ENCODE measurements around the gene INA. TPM values are rescaled to one million over a fixed set of nuclear protein-coding genes. Genes with fewer than 3 reads are reported as not detected.

Gene INA
- total and polyA plus RNA-seq, 2 donors from 2014 or later, result 0.16 TPM; not detected in 1

DNA sequence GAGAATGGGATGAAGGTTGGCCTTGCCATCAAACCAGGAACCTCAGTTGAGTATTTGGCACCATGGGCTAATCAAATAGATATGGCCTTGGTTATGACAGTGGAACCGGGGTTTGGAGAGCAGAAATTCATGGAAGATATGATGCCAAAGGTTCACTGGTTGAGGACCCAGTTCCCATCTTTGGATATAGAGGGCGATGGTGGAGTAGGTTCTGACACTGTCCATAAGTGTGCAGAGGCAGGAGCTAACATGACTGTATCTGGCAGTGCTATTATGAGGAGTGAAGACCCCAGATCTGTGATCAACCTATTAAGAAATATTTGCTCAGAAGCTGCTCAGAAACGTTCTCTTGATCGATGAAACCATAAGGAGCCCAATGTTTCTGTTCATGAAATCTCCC lies 30.6 kb upstream of the INA start:
- TF ChIP-seq, protein P1, sequence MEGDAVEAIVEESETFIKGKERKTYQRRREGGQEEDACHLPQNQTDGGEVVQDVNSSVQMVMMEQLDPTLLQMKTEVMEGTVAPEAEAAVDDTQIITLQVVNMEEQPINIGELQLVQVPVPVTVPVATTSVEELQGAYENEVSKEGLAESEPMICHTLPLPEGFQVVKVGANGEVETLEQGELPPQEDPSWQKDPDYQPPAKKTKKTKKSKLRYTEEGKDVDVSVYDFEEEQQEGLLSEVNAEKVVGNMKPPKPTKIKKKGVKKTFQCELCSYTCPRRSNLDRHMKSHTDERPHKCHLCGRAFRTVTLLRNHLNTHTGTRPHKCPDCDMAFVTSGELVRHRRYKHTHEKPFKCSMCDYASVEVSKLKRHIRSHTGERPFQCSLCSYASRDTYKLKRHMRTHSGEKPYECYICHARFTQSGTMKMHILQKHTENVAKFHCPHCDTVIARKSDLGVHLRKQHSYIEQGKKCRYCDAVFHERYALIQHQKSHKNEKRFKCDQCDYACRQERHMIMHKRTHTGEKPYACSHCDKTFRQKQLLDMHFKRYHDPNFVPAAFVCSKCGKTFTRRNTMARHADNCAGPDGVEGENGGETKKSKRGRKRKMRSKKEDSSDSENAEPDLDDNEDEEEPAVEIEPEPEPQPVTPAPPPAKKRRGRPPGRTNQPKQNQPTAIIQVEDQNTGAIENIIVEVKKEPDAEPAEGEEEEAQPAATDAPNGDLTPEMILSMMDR (IDR thresholded peaks at IDR 0.05; ENCODE audit: borderline replicate concordance, extremely low read depth, insufficient read depth), result no peak
- Histone ChIP-seq H3K27me3 (ENCODE audit: control insufficient read depth, insufficient read depth, low read length) (no peaks in the 10 kb centered on the region), H3K27ac (ENCODE audit: low read depth in 2 of 2, low read length in 2 of 2) (no peak overlapping the region), H3K9ac (ENCODE audit: low read length in 3 of 3) (no peak overlapping the region), H3K9me3 (ENCODE audit: control insufficient read depth in 2 of 3, insufficient read depth in 1 of 3, low read length in 3 of 3) (no peaks in the 10 kb centered on the region), H3K4me3 (ENCODE audit: low read length in 3 of 3) (no peak overlapping the region), H3K4me1 (ENCODE audit: control insufficient read depth in 2 of 3, insufficient read depth in 2 of 3, low read depth in 1 of 3, low read length in 3 of 3) (no peaks in the 10 kb centered on the region), H3K36me3 (ENCODE audit: control insufficient read depth in 2 of 3, insufficient read depth in 3 of 3, low read length in 3 of 3) (no peaks in the 10 kb centered on the region)
- FAIRE-seq, result no peak
- no peak for DNase-seq
- intact Hi-C loops (cut with DNase I), result loop anchor here (10.0 kb wide), 1 partner anchor 332 kb away; the partner anchor contains the start of gene CNNM2

DNA sequence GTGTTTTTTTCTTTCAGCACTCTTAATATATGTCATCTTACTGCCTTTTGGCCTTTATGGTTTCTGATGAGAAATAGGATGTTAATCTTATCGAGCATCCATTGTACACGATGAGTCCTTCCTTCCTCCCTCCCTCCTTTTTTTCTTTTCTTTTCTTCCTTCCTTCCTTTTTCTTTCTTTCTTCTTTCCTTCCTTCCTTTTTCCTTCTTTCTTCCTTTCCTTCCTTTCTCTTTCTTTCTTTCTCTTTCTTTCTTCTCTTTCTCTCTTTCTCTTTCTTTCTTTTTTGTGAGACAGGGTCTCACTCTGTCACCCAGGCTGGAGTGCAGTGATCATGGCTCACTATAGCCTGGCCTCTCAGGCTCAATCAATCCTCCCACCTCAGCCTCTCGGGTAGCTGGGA lies 22.8 kb upstream of the INA start:
- intact Hi-C loops (cut with DNase I), result no loop called here
- TF ChIP-seq, protein P1 (IDR thresholded peaks at IDR 0.05; ENCODE audit: borderline replicate concordance, extremely low read depth, insufficient read depth), result no peak
- no peak for FAIRE-seq
- H3K27ac ChIP-seq (ENCODE audit: low read depth in 2 of 2, low read length in 2 of 2), result no peak overlapping the region
- no peaks in the 10 kb centered on the region for H3K9me3 ChIP-seq (ENCODE audit: control insufficient read depth in 2 of 3, insufficient read depth in 1 of 3, low read length in 3 of 3)
- no peak for DNase-seq
- no peaks in the 10 kb centered on the region for H3K36me3 ChIP-seq (ENCODE audit: control insufficient read depth in 2 of 3, insufficient read depth in 3 of 3, low read length in 3 of 3)
- H3K27me3 ChIP-seq (ENCODE audit: control insufficient read depth, insufficient read depth, low read length), result no peaks in the 10 kb centered on the region
- no peak overlapping the region for H3K4me3 ChIP-seq (ENCODE audit: low read length in 3 of 3)
- H3K4me1 ChIP-seq (ENCODE audit: control insufficient read depth in 2 of 3, insufficient read depth in 2 of 3, low read depth in 1 of 3, low read length in 3 of 3), result no peaks in the 10 kb centered on the region
- no peak overlapping the region for H3K9ac ChIP-seq (ENCODE audit: low read length in 3 of 3)

- intact Hi-C loops (cut with DNase I), result no loop called here
- Histone ChIP-seq H3K9ac (ENCODE audit: low read length in 3 of 3) (no peak overlapping the region), H3K4me1 (ENCODE audit: control insufficient read depth in 2 of 3, insufficient read depth in 2 of 3, low read depth in 1 of 3, low read length in 3 of 3) (no peaks in the 10 kb centered on the region), H3K4me3 (ENCODE audit: low read length in 3 of 3) (no peak overlapping the region), H3K27ac (ENCODE audit: low read depth in 2 of 2, low read length in 2 of 2) (no peak overlapping the region), H3K36me3 (ENCODE audit: control insufficient read depth in 2 of 3, insufficient read depth in 3 of 3, low read length in 3 of 3) (no peaks in the 10 kb centered on the region), H3K9me3 (ENCODE audit: control insufficient read depth in 2 of 3, insufficient read depth in 1 of 3, low read length in 3 of 3) (no peaks in the 10 kb centered on the region), H3K27me3 (ENCODE audit: control insufficient read depth, insufficient read depth, low read length) (no peaks in the 10 kb centered on the region)
- FAIRE-seq (no peak), DNase-seq (no peak)
- TF ChIP-seq, protein P1 (IDR thresholded peaks at IDR 0.05; ENCODE audit: borderline replicate concordance, extremely low read depth, insufficient read depth), result no peak
Observed at GRCh38 chr10:103254538-103255325, 22.2 kb upstream of the INA start.
